SK-N-SH treated with all-trans-retinoic acid at 6 μM for 48 hours (cell line): ENCODE results near the gene NOSTRIN.
"Not testable (repeated sequence)": the region's sequence is repeated elsewhere in the genome, so short reads cannot be mapped to it uniquely, and the experiment has no call there.

Source experiments
- ATAC-seq: fragments of 200-7000 bp; cut with Tn5 transposase; 3 replicates; pipeline ENCODE4 v1.9.1; 2020; ENCODE audit warnings: mild to moderate bottlenecking, moderate library complexity
- ARNTL ChIP-seq: fragments of 450-650 bp; formaldehyde crosslinking; IDR thresholded peaks from 2 replicates; pipeline ENCODE4 v1.5.0; 2020; ENCODE audit warnings: low read depth, mild to moderate bottlenecking, moderate library complexity, borderline replicate concordance
- CSDC2 ChIP-seq: fragments of 250-450 bp; sonication (Bioruptor Pico); IDR thresholded peaks from 2 replicates; pipeline ENCODE4 v1.5.0; 2020; ENCODE audit warnings: mild to moderate bottlenecking, moderate library complexity
- ESRRG ChIP-seq: fragments of 250-450 bp; sonication (Bioruptor Pico); IDR thresholded peaks from 2 replicates; pipeline ENCODE4 v1.6.1; 2021; ENCODE audit warnings: mild to moderate bottlenecking
- GLIS3 ChIP-seq: fragments of 250-450 bp; sonication (Bioruptor Pico); IDR thresholded peaks from 2 replicates; pipeline ENCODE4 v1.5.0; 2020; ENCODE audit warnings: mild to moderate bottlenecking, moderate library complexity
- ISL1 ChIP-seq: fragments of 250-450 bp; sonication (Bioruptor Pico); IDR thresholded peaks from 2 replicates; pipeline ENCODE4 v2.1.2; 2022; ENCODE audit warnings: mild to moderate bottlenecking, moderate library complexity
- PATZ1 ChIP-seq: fragments of 250-450 bp; sonication (Bioruptor Pico); IDR thresholded peaks from 2 replicates; pipeline ENCODE4 v1.8.0; 2020; ENCODE audit warnings: mild to moderate bottlenecking, moderate library complexity, borderline replicate concordance
- PPARA ChIP-seq: fragments of 250-450 bp; sonication (Bioruptor Pico); IDR thresholded peaks from 2 replicates; pipeline ENCODE4 v1.5.0; 2020; ENCODE audit warnings: mild to moderate bottlenecking, borderline replicate concordance
- RARB ChIP-seq: fragments of 250-450 bp; sonication (Bioruptor Pico); IDR thresholded peaks from 2 replicates; pipeline ENCODE4 v1.8.0; 2021; ENCODE audit warnings: mild to moderate bottlenecking, moderate library complexity
- TOX ChIP-seq: fragments of 250-450 bp; sonication (Bioruptor Pico); IDR thresholded peaks from 2 replicates; pipeline ENCODE4 v1.8.0; 2021; ENCODE audit warnings: mild to moderate bottlenecking, moderate library complexity, borderline replicate concordance
- ZC3H10 ChIP-seq: fragments of 250-450 bp; sonication (Bioruptor Pico); IDR thresholded peaks from 2 replicates; pipeline ENCODE4 v1.5.1; 2021; ENCODE audit warnings: mild to moderate bottlenecking, moderate library complexity
- ZFP3 ChIP-seq: fragments of 250-450 bp; sonication (Bioruptor Pico); IDR thresholded peaks from 2 replicates; pipeline ENCODE4 v1.5.0; 2020; ENCODE audit warnings: mild to moderate bottlenecking, moderate library complexity
- ZFP30 ChIP-seq: fragments of 450-650 bp; formaldehyde crosslinking; IDR thresholded peaks from 2 replicates; pipeline ENCODE4 v1.5.0; 2022; ENCODE audit warnings: mild to moderate bottlenecking, moderate library complexity
- ZNF565 ChIP-seq: fragments of 450-650 bp; formaldehyde crosslinking; conservative IDR thresholded peaks from 2 replicates; pipeline ENCODE4 v1.5.0; 2020; ENCODE audit warnings: low read depth, mild to moderate bottlenecking, moderate library complexity
- ZNF70 ChIP-seq: fragments of 450-650 bp; formaldehyde crosslinking; IDR thresholded peaks from 2 replicates; pipeline ENCODE4 v1.5.0; 2020; ENCODE audit warnings: mild to moderate bottlenecking, moderate library complexity
- ZNF8 ChIP-seq: fragments of 450-650 bp; formaldehyde crosslinking; IDR thresholded peaks from 2 replicates; pipeline ENCODE4 v1.5.0; 2020; ENCODE audit warnings: mild to moderate bottlenecking, moderate library complexity
- TF ChIP-seq, protein P1 (sequence below): fragments of 250-450 bp; sonication (Bioruptor Pico); IDR thresholded peaks from 2 replicates; pipeline ENCODE4 v1.5.1; 2020; ENCODE audit warnings: low read depth, mild to moderate bottlenecking, moderate library complexity
- TF ChIP-seq, protein P2 (sequence below): fragments of 250-450 bp; sonication (Bioruptor Pico); IDR thresholded peaks from 2 replicates; pipeline ENCODE4 v1.8.0; 2021; ENCODE audit warnings: low read depth, mild to moderate bottlenecking, moderate library complexity, borderline replicate concordance
- TF ChIP-seq, protein P3 (sequence below): fragments of 250-450 bp; sonication (Bioruptor Pico); IDR thresholded peaks from 2 replicates; pipeline ENCODE4 v1.5.1; 2021; ENCODE audit warnings: mild to moderate bottlenecking, moderate library complexity

The NOSTRIN gene

DNA sequence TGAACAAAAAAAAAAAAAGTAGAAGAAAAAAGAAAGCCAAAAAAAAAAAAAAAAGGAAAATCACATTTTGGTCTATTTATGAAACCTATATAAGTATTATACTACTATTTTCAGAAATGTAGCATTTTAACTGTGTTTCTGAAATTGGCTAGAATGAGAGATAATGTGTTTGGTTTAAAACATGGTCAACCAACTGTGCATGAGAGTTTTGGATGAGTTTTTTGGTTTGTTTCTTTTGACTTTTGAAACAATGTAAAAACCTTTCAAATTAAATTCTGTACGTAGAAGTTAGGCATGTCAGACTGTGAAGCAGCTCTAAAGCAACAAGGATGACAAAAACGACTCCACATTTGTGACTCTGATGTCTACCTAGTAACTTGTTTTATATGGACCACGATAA, 53.2 kb downstream of the NOSTRIN start:
- TF ChIP-seq RARB (CRISPR knock-in tag) (no peak), ZFP3 (CRISPR knock-in tag) (no peak), ZC3H10 (CRISPR knock-in tag) (no peak), ZFP30 (CRISPR knock-in tag) (no peak), PPARA (CRISPR knock-in tag) (no peak), ZNF565 (CRISPR knock-in tag) (no peak), ARNTL (CRISPR knock-in tag) (no peak), TOX (CRISPR knock-in tag) (no peak), ISL1 (no peak), ZNF8 (CRISPR knock-in tag) (no peak), ESRRG (no peak), CSDC2 (CRISPR knock-in tag) (no peak)
- TF ChIP-seq, protein P1, sequence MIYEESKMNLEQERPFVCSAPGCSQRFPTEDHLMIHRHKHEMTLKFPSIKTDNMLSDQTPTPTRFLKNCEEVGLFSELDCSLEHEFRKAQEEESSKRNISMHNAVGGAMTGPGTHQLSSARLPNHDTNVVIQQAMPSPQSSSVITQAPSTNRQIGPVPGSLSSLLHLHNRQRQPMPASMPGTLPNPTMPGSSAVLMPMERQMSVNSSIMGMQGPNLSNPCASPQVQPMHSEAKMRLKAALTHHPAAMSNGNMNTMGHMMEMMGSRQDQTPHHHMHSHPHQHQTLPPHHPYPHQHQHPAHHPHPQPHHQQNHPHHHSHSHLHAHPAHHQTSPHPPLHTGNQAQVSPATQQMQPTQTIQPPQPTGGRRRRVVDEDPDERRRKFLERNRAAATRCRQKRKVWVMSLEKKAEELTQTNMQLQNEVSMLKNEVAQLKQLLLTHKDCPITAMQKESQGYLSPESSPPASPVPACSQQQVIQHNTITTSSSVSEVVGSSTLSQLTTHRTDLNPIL (CRISPR knock-in tag): no peak
- TF ChIP-seq, protein P2, sequence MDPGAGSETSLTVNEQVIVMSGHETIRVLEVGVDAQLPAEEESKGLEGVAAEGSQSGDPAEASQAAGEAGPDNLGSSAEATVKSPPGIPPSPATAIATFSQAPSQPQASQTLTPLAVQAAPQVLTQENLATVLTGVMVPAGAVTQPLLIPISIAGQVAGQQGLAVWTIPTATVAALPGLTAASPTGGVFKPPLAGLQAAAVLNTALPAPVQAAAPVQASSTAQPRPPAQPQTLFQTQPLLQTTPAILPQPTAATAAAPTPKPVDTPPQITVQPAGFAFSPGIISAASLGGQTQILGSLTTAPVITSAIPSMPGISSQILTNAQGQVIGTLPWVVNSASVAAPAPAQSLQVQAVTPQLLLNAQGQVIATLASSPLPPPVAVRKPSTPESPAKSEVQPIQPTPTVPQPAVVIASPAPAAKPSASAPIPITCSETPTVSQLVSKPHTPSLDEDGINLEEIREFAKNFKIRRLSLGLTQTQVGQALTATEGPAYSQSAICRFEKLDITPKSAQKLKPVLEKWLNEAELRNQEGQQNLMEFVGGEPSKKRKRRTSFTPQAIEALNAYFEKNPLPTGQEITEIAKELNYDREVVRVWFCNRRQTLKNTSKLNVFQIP (CRISPR knock-in tag): no peak
- ATAC-seq: no peak

- TF ChIP-seq ESRRG (no peak), CSDC2 (CRISPR knock-in tag) (no peak), ISL1 (0 out of 2 replicates have a peak, but pooled peaks have one; percentile 6)
- TF ChIP-seq, protein P3, sequence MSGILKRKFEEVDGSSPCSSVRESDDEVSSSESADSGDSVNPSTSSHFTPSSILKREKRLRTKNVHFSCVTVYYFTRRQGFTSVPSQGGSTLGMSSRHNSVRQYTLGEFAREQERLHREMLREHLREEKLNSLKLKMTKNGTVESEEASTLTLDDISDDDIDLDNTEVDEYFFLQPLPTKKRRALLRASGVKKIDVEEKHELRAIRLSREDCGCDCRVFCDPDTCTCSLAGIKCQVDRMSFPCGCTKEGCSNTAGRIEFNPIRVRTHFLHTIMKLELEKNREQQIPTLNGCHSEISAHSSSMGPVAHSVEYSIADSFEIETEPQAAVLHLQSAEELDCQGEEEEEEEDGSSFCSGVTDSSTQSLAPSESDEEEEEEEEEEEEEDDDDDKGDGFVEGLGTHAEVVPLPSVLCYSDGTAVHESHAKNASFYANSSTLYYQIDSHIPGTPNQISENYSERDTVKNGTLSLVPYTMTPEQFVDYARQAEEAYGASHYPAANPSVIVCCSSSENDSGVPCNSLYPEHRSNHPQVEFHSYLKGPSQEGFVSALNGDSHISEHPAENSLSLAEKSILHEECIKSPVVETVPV (CRISPR knock-in tag): no peak
These were observed 55.7 kb downstream of the NOSTRIN start for GRCh38 chr2:168858146-168858545.

GRCh38 chr2:168867164-168867563, 64.7 kb downstream of the NOSTRIN start:
- not testable (repeated sequence) for ATAC-seq

More at GRCh38 chr2:168858146-168858545, 55.7 kb downstream of the NOSTRIN start:
- ATAC-seq: no peak

- not testable (repeated sequence) for ATAC-seq
These were observed 67.9 kb downstream of the NOSTRIN start for GRCh38 chr2:168870369-168870768.

GRCh38 chr2:168870824-168871223, 68.4 kb downstream of the NOSTRIN start:
- TF ChIP-seq ZNF8 (CRISPR knock-in tag): 0 out of 2 replicates have a peak, but pooled peaks have one; percentile 7
- ATAC-seq: not testable (repeated sequence)

- no peak for ATAC-seq
- no peak for TF ChIP-seq PATZ1
- no peak for TF ChIP-seq GLIS3
- no peak for TF ChIP-seq ZNF70 (CRISPR knock-in tag)
- no peak for TF ChIP-seq ZNF8 (CRISPR knock-in tag)
- TF ChIP-seq CSDC2 (CRISPR knock-in tag): no peak
- TF ChIP-seq, all 23 proteins: peak for 0
These were observed 72.1 kb downstream of the NOSTRIN start for GRCh38 chr2:168874368-168875054.

- not testable (repeated sequence) for ATAC-seq
These were observed 79.7 kb downstream of the NOSTRIN start for GRCh38 chr2:168882163-168882562.
